GM23338 (cell line): ENCODE measurements around the gene MRPS11. TPM values are rescaled to one million over a fixed set of nuclear protein-coding genes. Genes with fewer than 3 reads are reported as not detected.

Experiments
- ATAC-seq: fragments of 200-7000 bp; cut with Tn5 transposase; 3 replicates; pipeline ENCODE4 v1.9.1; 2020
- DNase-seq: peaks from one replicate; pipeline ENCODE4 v3.0.0-alpha.2; 2015; ENCODE audit warnings: low spot score
- H2AFZ ChIP-seq: fragments of 200-600 bp; sonication (generic); 2 replicates; pipeline ENCODE4 v1.8.0; 2016; ENCODE audit warnings: antibody characterized with exemption, mild to moderate bottlenecking, moderate library complexity
- H3F3A ChIP-seq: fragments of 200-600 bp; sonication (generic); replicated peaks from 2 replicates; pipeline ENCODE4 v1.8.0; 2017; ENCODE audit warnings: antibody characterized with exemption, mixed run types, low read depth
- H3K27ac ChIP-seq: fragments of 200-600 bp; sonication (generic); 2 replicates; pipeline ENCODE4 v1.6.1; 2016; ENCODE audit warnings: low read depth
- H3K27me3 ChIP-seq: fragments of 200-600 bp; sonication (generic); 2 replicates; pipeline ENCODE4 v1.8.0; 2016; ENCODE audit warnings: mild to moderate bottlenecking, mixed run types, moderate library complexity; ENCODE audit not compliant: insufficient read depth
- H3K36me3 ChIP-seq: fragments of 200-600 bp; sonication (generic); 2 replicates; pipeline ENCODE4 v1.8.0; 2016; ENCODE audit warnings: mild to moderate bottlenecking; ENCODE audit not compliant: insufficient read depth
- H3K4me1 ChIP-seq: fragments of 200-600 bp; sonication (generic); 2 replicates; pipeline ENCODE4 v1.8.0; 2016; ENCODE audit warnings: mild to moderate bottlenecking, moderate library complexity; ENCODE audit not compliant: insufficient read depth
- H3K4me2 ChIP-seq: fragments of 200-600 bp; sonication (generic); 2 replicates; pipeline ENCODE4 v1.7.1; 2017; ENCODE audit warnings: mixed run types
- H3K4me3 ChIP-seq: fragments of 200-600 bp; sonication (generic); 2 replicates; pipeline ENCODE4 v1.6.1; 2016; ENCODE audit warnings: mixed run types
- H3K79me2 ChIP-seq: fragments of 200-600 bp; sonication (generic); replicated peaks from 2 replicates; pipeline ENCODE4 v1.8.0; 2017; ENCODE audit warnings: mild to moderate bottlenecking; ENCODE audit not compliant: insufficient read depth
- H3K9me2 ChIP-seq: fragments of 200-600 bp; sonication (generic); 2 replicates; pipeline ENCODE4 v1.8.0; 2017; ENCODE audit not compliant: insufficient read depth
- H4K20me1 ChIP-seq: fragments of 200-600 bp; sonication (generic); replicated peaks from 2 replicates; pipeline ENCODE4 v1.8.0; 2017; ENCODE audit warnings: mild to moderate bottlenecking; ENCODE audit not compliant: insufficient read depth
- H3K27ac Mint-ChIP-seq: 2 replicates; pipeline ENCODE4 v1.8.0; 2020; ENCODE audit warnings: inconsistent platforms, mild to moderate bottlenecking, moderate library complexity, mixed read lengths
- H3K27me3 Mint-ChIP-seq: 3 replicates; pipeline ENCODE4 v1.8.0; 2022; ENCODE audit warnings: low read depth, mild to moderate bottlenecking, moderate library complexity, mixed read lengths, inconsistent platforms; ENCODE audit not compliant: insufficient read depth, poor library complexity
- H3K36me3 Mint-ChIP-seq: 3 replicates; pipeline ENCODE4 v1.8.0; 2021; ENCODE audit warnings: low read depth, mild to moderate bottlenecking, inconsistent platforms, moderate library complexity, mixed read lengths
- H3K4me1 Mint-ChIP-seq: 3 replicates; pipeline ENCODE4 v1.8.0; 2020; ENCODE audit warnings: mild to moderate bottlenecking, inconsistent platforms, mixed read lengths
- H3K4me3 Mint-ChIP-seq: 3 replicates; pipeline ENCODE4 v1.8.0; 2021; ENCODE audit warnings: moderate library complexity, mild to moderate bottlenecking, inconsistent platforms, mixed read lengths
- H3K9me3 Mint-ChIP-seq: 3 replicates; pipeline ENCODE4 v1.8.0; 2020; ENCODE audit warnings: moderate library complexity, mild to moderate bottlenecking, inconsistent platforms, mixed read lengths
- CREB1 ChIP-seq: fragments of 250-450 bp; sonication (Bioruptor Pico); IDR thresholded peaks from 2 replicates; pipeline ENCODE4 v1.5.0; 2020; ENCODE audit warnings: low read depth, mild to moderate bottlenecking, moderate library complexity
- EZH2 ChIP-seq: fragments of 200-600 bp; sonication (generic); IDR thresholded peaks from one replicate; pipeline ENCODE4 v1.8.0; 2017; ENCODE audit warnings: antibody characterized with exemption, mild to moderate bottlenecking, low read depth; ENCODE audit not compliant: unreplicated experiment
- EZH2phosphoT487 ChIP-seq: fragments of 200-600 bp; sonication (generic); IDR thresholded peaks from one replicate; pipeline ENCODE4 v1.8.1; 2018; ENCODE audit warnings: antibody characterized with exemption; ENCODE audit not compliant: unreplicated experiment
- JUNB ChIP-seq: IDR thresholded peaks from one replicate; pipeline ENCODE4 v1.6.1; 2016; ENCODE audit warnings: antibody characterized with exemption; ENCODE audit not compliant: unreplicated experiment
- NANOG ChIP-seq: IDR thresholded peaks from 2 replicates; pipeline ENCODE4 v1.6.1; 2016; ENCODE audit warnings: antibody characterized with exemption, borderline replicate concordance
- POLR2AphosphoS5 ChIP-seq: IDR thresholded peaks from 2 replicates; pipeline ENCODE4 v1.6.1; 2016; ENCODE audit warnings: antibody characterized with exemption, low read depth
- REST ChIP-seq: IDR thresholded peaks from one replicate; pipeline ENCODE4 v1.6.1; 2018; ENCODE audit warnings: antibody characterized with exemption; ENCODE audit not compliant: unreplicated experiment
- STAT1 ChIP-seq: IDR thresholded peaks from one replicate; pipeline ENCODE4 v1.6.1; 2016; ENCODE audit warnings: antibody characterized with exemption; ENCODE audit not compliant: unreplicated experiment
- ZNF114 ChIP-seq: fragments of 250-450 bp; sonication (Bioruptor Pico); IDR thresholded peaks from 2 replicates; pipeline ENCODE4 v1.5.0; 2020; ENCODE audit warnings: mild to moderate bottlenecking, moderate library complexity
- ZNF331 ChIP-seq: fragments of 250-450 bp; sonication (Bioruptor Pico); IDR thresholded peaks from 2 replicates; pipeline ENCODE4 v1.5.0; 2020; ENCODE audit warnings: low read depth, mild to moderate bottlenecking, moderate library complexity
- ZNF462 ChIP-seq: fragments of 250-450 bp; sonication (Bioruptor Pico); IDR thresholded peaks from 2 replicates; pipeline ENCODE4 v1.5.0; 2020; ENCODE audit warnings: mild to moderate bottlenecking, moderate library complexity
- polyA plus RNA-seq: library from polyadenylated mRNA; unstranded; fragments of >200 nt; fragmentation: Nextera tagmentation; extraction: Ambion mirVana; gene quantifications from 2 replicates; pipeline ENCODE4 v1.2.1, GENCODE V29; 2016
- total RNA-seq: library from RNA; depleted of rRNA; stranded (reverse); fragments of >200 nt; shearing (Covaris generic); gene quantifications from 2 replicates; pipeline ENCODE4 v1.2.3, GENCODE V29; 2014
- TF ChIP-seq, protein P1 (sequence below), 2 experiments: fragments of 200-600 bp in 1 of 2; sonication (generic) in 1 of 2; conservative IDR thresholded peaks; 2 replicates each; pipeline versions ENCODE4 v1.5.1 to v1.6.1; 2016 to 2017; ENCODE audit warnings: antibody characterized with exemption in 2 of 2, low read depth in 2 of 2, mild to moderate bottlenecking in 2 of 2, moderate library complexity in 1 of 2
- TF ChIP-seq, protein P2 (sequence below): IDR thresholded peaks from 2 replicates; pipeline ENCODE4 v1.6.1; 2016; ENCODE audit warnings: antibody characterized with exemption

The MRPS11 gene
- total and polyA plus RNA-seq, 2 experiments from 2014 or later = 35.8 to 57.9 TPM

GRCh38 chr15:88509964-88510363 lies 42.5 kb downstream of the MRPS11 start (continued):
- no peak for TF ChIP-seq CREB1 (CRISPR knock-in tag)

DNA sequence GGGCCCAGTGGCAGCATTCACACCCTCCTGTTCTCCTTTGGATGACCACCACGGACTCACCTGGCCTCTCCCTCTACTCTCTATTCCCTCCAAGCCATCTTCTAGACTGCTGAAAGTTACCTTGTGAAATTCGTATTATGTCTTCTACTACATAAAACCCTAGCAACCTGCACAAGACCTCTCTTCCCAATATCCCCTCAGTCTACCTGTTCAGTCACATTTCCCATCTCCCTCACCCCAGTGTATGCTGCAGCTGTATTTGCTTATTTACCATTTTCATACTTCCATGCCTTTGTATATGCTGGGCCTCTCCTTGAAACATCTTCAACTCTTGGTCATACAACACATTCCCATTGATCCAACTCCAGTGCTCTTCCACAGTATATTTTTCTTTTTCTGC lies 43.7 kb downstream of the MRPS11 start:
- Histone ChIP-seq H3K4me2 (no peak overlapping the region), H3K4me1 (no peaks in the 10 kb centered on the region), H2AFZ (no peak overlapping the region), H3F3A (no peaks in the 10 kb centered on the region), H3K79me2 (no peaks in the 10 kb centered on the region), H3K27me3 (0 out of 2 replicates have a peak, but pooled peaks cover 2% of the 10 kb centered on the region), H4K20me1 (no peaks in the 10 kb centered on the region), H3K36me3 (no peaks in the 10 kb centered on the region), H3K9me2 (0 out of 2 replicates have a peak, but pooled peaks cover 3% of the 10 kb centered on the region), H3K27ac (no peak overlapping the region), H3K4me3 (no peak overlapping the region)
- no peak for ATAC-seq
- no peak for DNase-seq
- no peak overlapping the region for H3K4me3 Mint-ChIP-seq
- no peaks in the 10 kb centered on the region for H3K27me3 Mint-ChIP-seq
- H3K4me1 Mint-ChIP-seq = no peaks in the 10 kb centered on the region
- no peak overlapping the region for H3K27ac Mint-ChIP-seq
- no peak for TF ChIP-seq POLR2AphosphoS5
- no peak for TF ChIP-seq EZH2phosphoT487
- TF ChIP-seq REST = no peak
- no peak for TF ChIP-seq EZH2
- TF ChIP-seq NANOG = no peak
- TF ChIP-seq ZNF114 (CRISPR knock-in tag) = no peak
- TF ChIP-seq, protein P1, sequence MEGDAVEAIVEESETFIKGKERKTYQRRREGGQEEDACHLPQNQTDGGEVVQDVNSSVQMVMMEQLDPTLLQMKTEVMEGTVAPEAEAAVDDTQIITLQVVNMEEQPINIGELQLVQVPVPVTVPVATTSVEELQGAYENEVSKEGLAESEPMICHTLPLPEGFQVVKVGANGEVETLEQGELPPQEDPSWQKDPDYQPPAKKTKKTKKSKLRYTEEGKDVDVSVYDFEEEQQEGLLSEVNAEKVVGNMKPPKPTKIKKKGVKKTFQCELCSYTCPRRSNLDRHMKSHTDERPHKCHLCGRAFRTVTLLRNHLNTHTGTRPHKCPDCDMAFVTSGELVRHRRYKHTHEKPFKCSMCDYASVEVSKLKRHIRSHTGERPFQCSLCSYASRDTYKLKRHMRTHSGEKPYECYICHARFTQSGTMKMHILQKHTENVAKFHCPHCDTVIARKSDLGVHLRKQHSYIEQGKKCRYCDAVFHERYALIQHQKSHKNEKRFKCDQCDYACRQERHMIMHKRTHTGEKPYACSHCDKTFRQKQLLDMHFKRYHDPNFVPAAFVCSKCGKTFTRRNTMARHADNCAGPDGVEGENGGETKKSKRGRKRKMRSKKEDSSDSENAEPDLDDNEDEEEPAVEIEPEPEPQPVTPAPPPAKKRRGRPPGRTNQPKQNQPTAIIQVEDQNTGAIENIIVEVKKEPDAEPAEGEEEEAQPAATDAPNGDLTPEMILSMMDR (conservative IDR thresholded peaks at IDR 0.05; ENCODE audit: low read depth in 2 of 2) = no peak
- no peak for TF ChIP-seq CREB1 (CRISPR knock-in tag)
- no peak for TF ChIP-seq ZNF462
- no peak for TF ChIP-seq STAT1
- TF ChIP-seq, protein P2, sequence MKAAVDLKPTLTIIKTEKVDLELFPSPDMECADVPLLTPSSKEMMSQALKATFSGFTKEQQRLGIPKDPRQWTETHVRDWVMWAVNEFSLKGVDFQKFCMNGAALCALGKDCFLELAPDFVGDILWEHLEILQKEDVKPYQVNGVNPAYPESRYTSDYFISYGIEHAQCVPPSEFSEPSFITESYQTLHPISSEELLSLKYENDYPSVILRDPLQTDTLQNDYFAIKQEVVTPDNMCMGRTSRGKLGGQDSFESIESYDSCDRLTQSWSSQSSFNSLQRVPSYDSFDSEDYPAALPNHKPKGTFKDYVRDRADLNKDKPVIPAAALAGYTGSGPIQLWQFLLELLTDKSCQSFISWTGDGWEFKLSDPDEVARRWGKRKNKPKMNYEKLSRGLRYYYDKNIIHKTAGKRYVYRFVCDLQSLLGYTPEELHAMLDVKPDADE = no peak
- TF ChIP-seq ZNF331 (CRISPR knock-in tag) = no peak
- no peak for TF ChIP-seq JUNB
- H3K9me3 Mint-ChIP-seq = no peaks in the 10 kb centered on the region
- peaks cover 16% of the 10 kb centered on the region; the same call in 1 of the 3 replicates for H3K36me3 Mint-ChIP-seq
